Stimulated activated CD8-positive, alpha-beta memory T cell treated with anti-CD3 and anti-CD28 coated beads, Interleukin-12 subunit alpha, Interleukin-12 subunit beta, amount 100 ng/mL, for 4 hours (primary cell): Measurements from ENCODE around the gene GABBR2.
"Not testable (repeated sequence)": the region's sequence is repeated elsewhere in the genome, so short reads cannot be mapped to it uniquely, and the experiment has no call there.

Experiments used
- DNase-seq: peaks from one replicate; pipeline ENCODE4 v3.0.0-alpha.2; 2020; ENCODE audit warnings: low read depth

Gene GABBR2

GRCh38 chr9:98477884-98478283 lies 230.9 kb downstream of the GABBR2 start:
- DNase-seq: no peak

DNA sequence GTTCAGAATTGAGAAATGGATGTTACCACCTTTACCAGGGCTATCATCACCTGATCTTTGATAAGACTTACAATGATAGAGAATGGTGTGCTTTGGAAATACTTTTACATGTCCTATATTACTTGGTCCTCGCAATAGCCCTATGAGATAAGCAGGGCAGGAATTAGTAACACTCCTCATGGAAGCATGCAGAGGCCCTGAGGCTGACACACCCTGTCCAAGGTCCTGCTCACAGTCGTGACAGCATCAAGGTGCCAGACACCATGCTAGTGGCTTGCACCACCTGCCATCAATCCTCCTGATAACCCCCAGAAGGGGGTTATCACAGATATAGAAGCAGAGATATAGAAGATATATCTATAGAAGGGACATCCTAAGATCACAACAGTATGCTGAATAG lies 236.5 kb downstream of the GABBR2 start:
- DNase-seq: no peak

GRCh38 chr9:98471185-98471584 lies 237.6 kb downstream of the GABBR2 start:
- no peak for DNase-seq

GRCh38 chr9:98468567-98469239 lies 240.0 kb downstream of the GABBR2 start:
- no peak for DNase-seq

GRCh38 chr9:98465799-98466198 lies 242.9 kb downstream of the GABBR2 start:
- DNase-seq: no peak

GRCh38 chr9:98464156-98464690 lies 244.5 kb downstream of the GABBR2 start:
- DNase-seq: not testable (repeated sequence)

DNA sequence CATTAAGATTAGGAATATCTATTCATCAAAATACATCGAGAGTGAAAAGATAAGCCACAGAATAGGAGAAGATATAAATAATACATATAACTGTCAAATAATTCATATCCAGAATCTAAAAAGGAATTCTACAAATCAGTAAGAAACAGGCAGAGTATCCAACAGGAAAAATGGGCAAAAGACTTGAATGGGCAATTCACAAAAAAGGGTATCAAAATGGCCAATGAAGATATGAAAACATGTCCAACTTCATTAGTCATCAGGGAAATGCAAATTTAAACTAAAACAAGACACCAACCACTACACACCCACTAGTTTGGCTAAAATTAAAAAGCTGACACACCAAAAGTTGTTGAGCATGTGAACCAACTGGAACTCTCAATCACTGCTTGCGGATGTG lies 246.4 kb downstream of the GABBR2 start:
- no peak for DNase-seq

DNA sequence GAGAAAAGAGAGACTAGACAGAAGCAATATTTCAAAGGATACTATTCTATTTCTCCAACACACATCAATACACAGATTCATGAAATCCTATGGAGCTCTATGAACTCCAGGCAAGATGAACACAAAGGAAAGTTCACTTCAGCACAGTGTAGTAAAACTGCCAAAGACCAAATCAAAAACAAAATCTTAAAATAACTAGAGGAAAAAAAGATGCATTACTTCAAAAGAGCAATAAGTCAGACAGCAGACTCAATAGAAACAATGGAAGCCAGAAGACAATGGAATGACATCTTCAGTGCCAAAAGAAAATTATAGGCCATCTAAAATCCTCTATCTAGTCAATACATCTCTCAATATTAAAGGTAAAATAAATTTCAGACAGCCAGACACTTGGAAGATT lies 248.0 kb downstream of the GABBR2 start:
- DNase-seq: no peak

DNA sequence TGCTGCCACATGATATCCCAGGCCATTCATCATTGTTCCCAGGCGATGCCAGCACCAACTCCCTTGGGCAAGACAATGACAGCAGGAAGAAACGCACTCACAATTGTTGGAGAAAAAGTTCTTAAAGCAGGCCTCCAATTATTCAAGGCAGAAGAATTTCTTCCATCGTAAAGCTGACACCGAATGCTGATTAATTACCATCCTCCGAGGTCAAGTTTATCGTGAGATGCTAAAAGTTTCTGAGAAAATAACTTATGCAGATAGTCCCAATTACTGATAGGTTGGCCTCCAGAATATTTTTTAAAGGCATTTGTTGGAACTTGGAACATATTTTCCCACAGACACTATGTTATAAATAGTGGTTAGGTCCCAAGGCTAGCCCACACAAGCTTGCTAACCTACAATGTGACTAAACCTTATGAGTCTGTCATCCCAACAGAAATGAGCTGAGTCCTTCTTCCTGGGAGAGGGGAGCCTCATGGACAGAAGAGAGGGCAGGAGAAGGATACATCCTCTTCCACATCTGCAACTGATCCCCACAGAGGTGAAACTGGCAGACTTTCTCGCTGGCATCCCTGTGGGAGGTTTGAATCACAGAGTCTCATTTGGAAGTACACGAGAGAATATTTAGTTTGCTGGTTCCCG lies 250.9 kb downstream of the GABBR2 start:
- no peak for DNase-seq

GRCh38 chr9:98456156-98456613 lies 252.6 kb downstream of the GABBR2 start:
- no peak for DNase-seq

DNA sequence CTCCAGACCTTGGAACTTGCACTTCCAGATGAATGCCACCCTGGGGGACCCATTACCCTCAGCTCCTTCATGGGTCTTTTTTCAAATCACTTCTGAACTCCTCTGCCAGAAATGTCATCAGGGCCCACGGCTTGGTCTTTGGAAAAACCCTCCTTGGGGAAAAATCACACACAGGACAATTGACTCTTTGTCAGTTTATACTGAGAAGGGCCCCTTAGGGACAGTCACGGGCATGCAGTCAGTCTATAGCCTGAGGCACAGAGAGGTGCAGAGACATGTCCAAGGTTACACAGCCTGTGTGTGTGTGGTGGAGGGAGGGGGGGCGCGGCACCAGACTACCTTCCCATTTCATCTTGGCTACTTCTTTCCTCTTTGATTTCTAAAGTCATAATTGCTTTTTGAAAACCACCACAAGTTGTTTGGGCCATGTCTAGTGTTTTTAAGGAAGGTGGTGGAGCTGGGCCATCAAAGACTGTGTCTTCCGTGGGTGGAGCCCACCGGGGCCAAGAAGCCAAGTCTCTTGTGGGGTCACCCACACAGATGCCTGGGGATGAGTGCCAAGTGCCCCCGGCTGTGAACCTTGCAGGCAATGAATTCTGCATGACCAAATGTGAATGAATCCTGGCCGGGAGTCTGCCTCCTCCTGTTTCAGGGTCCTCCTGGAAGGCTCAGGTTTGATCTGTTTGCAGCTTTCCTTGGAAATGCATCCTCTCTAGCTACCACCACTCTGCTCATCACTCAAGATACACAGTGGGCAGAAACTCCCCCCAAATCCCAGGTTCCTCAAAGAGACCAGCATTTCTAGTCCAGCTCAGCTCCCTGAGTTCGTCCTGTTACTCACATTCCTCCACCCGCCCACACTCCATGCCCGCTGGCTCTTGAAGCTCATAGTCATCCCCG lies 253.2 kb downstream of the GABBR2 start:
- no peak for DNase-seq

DNA sequence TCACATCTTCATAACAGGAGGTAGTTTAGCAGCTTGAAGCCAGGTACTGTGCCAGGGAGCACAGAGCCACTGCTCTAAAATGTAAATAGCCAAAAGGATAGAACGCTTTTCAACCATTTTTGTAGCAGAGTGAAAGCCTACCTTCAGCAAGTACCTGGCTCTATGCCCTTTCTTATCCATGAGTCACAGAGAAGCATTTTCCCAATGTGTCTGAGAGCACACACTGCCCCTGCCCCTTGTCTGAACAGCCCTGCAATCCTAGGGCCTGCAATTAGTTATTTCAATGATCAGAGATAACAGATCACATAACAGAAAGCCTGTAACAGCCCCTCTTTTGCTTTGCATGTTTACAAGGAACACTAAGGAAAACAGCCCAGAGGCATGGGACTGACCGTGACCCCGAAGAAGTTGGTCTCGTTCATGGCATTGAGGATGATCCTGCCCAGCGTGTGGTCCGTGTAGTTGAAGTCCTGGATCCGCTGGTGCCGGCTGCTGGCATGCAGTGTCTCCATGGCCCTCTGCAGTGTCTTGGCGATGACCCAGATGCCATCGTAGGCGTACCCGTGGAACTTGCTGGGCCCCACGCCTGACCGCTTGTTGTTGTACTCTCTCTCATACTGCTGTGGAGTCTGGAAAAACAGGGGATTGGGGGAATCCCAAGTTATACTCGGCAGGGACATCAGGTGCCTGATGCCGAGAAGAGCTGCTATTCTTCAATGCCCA lies 255.0 kb downstream of the GABBR2 start:
- no peak for DNase-seq

DNA sequence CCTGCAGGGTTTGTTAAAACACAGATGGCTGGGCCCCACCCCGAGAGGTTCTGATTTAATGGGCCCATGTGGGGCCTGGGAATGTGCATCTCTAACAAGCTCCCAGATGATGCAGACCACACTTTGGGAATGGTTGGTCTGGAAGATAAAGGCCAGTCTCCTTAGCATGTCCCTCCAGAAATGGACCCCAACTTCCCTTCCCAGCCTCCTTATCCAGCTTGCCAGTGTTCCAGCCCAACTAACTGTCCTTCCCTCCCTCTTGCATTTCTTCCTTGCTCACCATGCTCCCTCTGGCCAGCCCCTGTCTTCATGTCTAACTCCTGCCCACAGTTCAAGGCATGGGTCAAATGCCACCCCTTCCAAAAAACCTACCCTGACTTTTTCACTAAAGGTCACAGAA lies 257.2 kb downstream of the GABBR2 start:
- no peak for DNase-seq

GRCh38 chr9:98450496-98450895 lies 258.2 kb downstream of the GABBR2 start:
- no peak for DNase-seq

GRCh38 chr9:98449871-98450270 lies 258.9 kb downstream of the GABBR2 start:
- no peak for DNase-seq

DNA sequence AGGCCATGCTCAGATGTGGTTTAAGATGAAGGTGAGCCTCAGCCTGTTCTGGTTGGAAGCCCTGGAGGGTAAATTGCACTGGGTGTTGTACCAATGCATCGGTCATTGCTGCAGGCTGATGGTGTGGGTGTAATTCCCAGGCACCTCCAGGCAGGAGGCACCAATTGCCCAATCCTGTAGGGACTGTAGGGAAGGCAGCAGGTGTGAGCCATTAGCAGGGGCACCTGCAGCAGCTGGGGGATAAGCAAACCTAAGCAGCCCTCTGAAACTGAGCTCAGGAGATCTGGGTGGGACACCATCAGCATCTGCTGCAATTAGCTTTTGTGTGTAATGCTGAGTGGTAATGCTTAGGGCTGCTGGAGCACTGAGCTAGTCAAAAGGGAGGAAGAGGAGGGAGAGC lies 263.2 kb downstream of the GABBR2 start:
- no peak for DNase-seq

GRCh38 chr9:98444601-98445000 lies 264.1 kb downstream of the GABBR2 start:
- no peak for DNase-seq

DNA sequence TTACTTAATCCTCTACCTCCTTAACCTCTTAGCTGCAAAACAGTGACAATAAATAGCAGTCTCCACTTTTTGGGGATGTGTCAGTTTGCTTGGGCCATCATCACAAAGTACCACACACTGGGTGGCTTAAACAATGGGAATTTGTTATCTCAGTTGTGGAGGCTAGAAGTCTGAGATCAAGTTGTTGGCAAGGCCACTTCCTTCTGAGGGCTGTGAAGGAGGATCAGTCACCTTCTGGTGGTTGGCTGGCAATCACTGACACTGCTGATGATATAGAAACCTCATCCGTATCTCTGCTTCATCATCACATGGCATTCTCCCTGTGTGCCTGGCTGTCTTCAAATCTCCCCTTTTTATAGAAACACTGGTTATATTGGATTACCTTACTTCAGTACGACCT lies 266.2 kb downstream of the GABBR2 start:
- no peak for DNase-seq

- DNase-seq: no peak
Measured at GRCh38 chr9:98442114-98442513, 266.6 kb downstream of the GABBR2 start.

- no peak for DNase-seq
Measured at GRCh38 chr9:98438666-98439065, 270.1 kb downstream of the GABBR2 start.

DNA sequence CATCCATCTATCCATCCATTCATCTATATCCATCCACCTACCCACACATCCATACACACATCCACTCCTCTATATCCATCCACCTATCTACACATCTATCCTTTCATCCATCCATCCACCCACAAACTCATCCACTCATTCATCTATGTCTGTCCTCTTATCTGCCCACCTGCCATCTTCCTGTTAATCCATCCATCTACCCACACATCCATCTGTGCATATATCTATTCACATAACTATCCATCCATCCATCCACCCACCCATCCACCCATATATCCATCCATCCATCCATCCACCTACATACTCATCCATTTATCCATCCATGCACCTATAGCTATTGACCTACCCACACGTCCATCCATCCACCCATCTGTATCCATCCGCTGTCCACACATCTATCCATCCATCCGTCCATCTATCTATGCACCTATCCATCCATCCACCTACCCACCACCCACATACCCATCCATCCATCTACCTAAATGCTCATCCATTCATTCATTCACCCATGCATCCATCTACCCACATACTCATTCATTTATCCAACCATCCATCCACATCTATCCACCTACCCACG lies 271.2 kb downstream of the GABBR2 start:
- DNase-seq: no peak

DNA sequence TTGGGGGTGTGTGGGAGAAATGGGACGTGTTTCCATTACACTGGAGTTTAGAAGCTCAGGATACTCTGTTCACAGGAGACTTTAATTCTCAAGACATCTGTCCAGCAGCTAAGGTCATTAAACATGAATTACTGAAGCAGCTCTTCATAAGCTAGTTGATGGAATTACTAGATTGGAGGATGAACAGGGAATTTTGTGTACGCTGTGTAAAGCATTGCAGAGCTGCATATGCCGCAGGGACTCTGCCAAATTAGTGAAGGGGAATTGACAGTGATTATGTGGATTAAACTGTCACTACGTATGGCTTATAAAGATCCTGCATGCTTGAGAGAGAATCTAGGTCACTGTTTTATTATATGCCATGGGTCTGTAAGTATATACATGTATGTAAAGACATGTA lies 275.8 kb downstream of the GABBR2 start:
- no peak for DNase-seq
